Head of caudate nucleus (tissue), 42 donors: ENCODE measurements around the gene WNT9A.
A peak's percentile ranks its signal among the peaks of the same experiment; 100 is the strongest.
"Not testable (repeated sequence)": the region's sequence is repeated elsewhere in the genome, so short reads cannot be mapped to it uniquely, and the experiment has no call there.

ENCODE experiments used
- DNase-seq, 42 donors: peaks; one replicate each; pipeline versions ENCODE4 v3.0.0 to v3.0.0-alpha.2; 2020 to 2021; ENCODE audit warnings: mixed read lengths in 7 of 42
- intact Hi-C: fragments of 100-400 bp; cut with DNase I; formaldehyde crosslinking; loops from one replicate; pipeline ENCODE4 v1.15.0; 2022

Gene WNT9A

GRCh38 chr1:227917081-227917950, 30.4 kb downstream of the WNT9A start:
- DNase-seq: peak in 41 of 42 donors; percentile 10 to 85 (median 64)
- intact Hi-C loops: no loop called here

DNA sequence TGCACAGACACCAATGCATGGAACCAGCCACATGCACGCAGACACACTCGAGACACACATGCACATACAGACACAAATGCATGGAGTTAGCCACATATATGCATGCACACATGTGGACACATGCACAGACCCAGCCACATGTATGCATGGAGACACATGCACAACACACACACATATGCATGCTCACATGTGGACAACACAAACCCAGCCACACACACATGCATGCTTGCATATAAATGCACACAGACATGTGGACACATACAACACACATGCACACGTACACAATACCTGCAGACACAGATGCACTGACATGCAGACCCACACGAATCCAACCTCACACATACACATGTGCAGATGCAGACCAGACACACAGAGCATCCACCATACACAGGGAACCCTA, 31.1 kb downstream of the WNT9A start:
- intact Hi-C loops: no loop called here
- no peak for DNase-seq

GRCh38 chr1:227915564-227916553, 31.9 kb downstream of the WNT9A start:
- intact Hi-C loops: no loop called here
- no peak for DNase-seq

DNA sequence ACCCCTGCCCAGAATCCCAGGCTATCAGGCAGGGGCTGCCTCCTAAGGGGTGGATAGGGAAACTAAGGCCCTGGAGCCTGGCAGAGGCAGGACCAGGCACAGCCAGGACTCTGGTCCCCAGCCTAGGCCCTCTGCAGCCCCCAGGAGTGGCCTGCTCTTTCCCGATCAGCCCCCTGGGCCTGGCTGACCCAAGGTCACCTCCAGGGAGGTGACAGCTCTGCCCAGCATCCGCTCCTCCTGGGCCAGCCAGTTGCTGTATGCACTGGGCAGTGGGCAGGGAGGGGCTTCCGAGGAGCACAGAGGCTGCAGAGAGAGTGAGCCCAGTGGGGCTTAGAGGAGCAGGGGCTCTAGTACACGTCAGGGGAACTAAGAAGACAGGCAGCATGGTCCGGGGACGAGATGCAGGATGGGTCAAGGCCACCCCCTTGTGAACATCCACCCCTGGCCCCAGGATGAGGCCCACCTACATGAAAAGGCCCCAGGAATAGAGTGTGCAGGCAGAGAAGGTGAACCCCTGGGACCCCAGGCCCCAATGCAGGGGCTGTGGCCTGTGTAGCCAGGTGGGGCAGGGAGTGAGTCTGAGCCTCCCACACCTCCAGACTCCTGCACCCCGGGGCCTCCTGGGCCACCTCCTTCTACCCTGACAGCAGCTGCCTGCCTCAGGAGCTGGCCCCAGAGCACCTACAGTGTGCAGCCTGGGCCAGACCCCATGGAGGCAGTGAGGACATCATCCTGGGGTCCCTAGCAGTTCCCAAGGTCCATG, 32.8 kb downstream of the WNT9A start:
- no peak for DNase-seq
- intact Hi-C loops: no loop called here

GRCh38 chr1:227913764-227914721, 33.7 kb downstream of the WNT9A start:
- DNase-seq: no peak
- intact Hi-C loops: no loop called here

DNA sequence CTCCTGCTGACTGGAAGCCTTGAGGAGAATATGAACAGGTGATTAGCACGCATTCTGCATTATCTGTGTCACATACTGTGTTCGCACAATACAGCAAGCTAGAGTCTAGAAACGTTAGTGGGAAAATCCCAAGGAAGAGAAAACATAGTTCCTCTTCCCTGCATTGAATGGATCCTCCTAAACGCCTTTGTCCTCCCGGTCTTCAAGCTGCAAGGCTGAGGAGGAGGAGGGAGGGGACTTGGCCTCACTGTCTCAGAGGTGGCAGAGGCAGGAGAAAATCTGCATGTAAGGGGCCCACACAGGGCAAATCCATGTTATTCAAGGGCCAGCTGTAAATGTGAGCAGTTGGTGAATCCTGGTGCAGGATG, 34.4 kb downstream of the WNT9A start:
- no peak for DNase-seq
- intact Hi-C loops: no loop called here

DNA sequence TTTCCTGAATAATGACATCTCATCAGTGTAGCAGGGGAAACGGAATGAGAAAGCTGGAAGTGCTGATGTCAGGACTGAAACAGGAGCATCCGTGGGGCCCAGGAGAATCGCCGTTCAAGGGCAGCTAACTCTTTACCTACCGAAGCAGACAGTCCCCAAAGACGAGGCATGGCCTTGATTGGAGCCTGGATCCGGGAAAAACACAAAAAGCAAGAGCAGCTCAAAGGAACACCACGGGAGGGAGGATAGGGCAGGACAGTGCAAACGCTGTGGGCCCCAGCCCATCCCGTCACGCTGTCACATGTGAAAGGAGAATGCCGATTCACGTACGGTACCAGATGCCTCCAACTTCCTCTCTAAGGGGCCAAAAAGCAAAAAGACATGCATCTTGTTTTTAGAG, 34.9 kb downstream of the WNT9A start:
- no peak for DNase-seq
- intact Hi-C loops: no loop called here

GRCh38 chr1:227911376-227911775, 36.4 kb downstream of the WNT9A start:
- DNase-seq: no peak
- intact Hi-C loops: no loop called here

DNA sequence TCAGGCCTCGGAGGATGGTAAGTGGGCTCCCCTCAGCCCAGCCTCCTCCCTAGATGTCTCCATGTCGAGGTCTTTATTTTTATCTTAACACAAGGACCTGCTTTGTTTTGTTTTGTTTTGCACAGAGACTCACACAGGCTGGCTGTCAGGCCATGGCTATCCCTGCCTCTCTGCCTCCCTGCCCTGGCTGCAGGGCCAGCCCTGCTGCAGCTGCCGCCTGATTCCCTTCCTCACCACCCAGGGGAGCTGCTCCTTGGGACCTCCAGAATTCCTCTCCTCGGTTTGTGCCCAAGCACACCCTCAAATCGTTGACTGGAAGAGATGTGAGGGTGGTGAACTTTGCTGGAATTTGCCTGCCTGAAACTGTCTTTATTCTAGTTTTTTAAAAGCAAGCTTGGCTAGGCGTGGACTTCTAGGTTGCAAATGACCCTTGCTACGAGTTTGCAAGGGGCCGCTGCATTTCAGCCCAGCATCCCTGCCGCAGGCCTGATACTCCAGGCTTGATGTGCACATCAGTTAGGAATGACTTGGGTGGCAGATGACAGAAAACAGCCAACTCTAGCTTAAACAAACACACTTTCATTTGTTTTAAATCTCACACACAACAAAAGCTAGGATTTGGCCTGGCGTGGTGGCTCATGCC, 37.1 kb downstream of the WNT9A start:
- peak in 9 of 42 donors; percentile 27 to 63 (median 41) for DNase-seq
- intact Hi-C loops: no loop called here

DNA sequence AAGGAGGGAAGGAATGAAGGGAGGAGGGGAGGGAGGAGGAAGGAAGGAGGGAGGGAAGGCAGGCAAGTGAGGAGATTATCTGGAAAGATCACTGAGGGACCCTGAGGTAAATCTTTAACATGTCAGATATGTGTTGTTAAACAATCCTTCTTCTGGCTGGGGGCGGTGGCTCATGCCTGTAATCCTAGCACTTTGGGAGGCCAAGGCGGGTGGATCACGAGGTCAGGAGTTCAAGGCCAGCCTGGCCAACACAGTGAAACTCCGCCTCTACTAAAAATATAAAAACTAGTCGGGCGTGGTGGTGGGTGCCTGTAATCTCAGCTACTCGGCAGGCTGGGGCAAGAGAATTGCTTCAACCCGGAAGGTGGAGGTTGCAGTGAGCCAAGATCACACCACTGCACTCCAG, 37.8 kb downstream of the WNT9A start:
- DNase-seq, intact Hi-C loops: not testable (repeated sequence)

DNA sequence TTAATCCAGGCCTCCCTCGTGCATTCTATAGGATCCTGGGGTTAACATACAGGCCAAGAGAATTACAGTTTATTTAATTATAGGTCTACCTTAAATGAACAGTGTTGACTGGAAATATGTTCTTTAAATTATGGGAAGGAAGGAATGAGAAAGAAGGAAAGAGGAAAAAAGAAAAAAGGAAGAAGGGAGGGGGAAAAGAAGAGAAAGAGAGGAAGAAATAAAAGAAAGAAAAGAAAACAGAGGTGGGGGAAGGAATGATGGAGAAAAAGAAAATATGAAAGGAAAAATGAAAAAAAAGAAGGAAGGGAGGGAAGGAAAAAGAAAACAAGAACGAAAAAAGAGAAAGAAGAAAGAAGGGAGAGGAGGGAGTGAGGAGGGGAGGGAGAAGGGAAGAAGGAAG, 38.5 kb downstream of the WNT9A start:
- no peak for DNase-seq
- intact Hi-C loops: no loop called here

- intact Hi-C loops: no loop called here
- DNase-seq: no peak
These were observed 39.4 kb downstream of the WNT9A start for GRCh38 chr1:227908359-227908758.

- intact Hi-C loops: no loop called here
- DNase-seq: no peak
These were observed 40.2 kb downstream of the WNT9A start for GRCh38 chr1:227907439-227908015.

GRCh38 chr1:227906550-227907071, 41.1 kb downstream of the WNT9A start:
- no peak for DNase-seq
- intact Hi-C loops: no loop called here

DNA sequence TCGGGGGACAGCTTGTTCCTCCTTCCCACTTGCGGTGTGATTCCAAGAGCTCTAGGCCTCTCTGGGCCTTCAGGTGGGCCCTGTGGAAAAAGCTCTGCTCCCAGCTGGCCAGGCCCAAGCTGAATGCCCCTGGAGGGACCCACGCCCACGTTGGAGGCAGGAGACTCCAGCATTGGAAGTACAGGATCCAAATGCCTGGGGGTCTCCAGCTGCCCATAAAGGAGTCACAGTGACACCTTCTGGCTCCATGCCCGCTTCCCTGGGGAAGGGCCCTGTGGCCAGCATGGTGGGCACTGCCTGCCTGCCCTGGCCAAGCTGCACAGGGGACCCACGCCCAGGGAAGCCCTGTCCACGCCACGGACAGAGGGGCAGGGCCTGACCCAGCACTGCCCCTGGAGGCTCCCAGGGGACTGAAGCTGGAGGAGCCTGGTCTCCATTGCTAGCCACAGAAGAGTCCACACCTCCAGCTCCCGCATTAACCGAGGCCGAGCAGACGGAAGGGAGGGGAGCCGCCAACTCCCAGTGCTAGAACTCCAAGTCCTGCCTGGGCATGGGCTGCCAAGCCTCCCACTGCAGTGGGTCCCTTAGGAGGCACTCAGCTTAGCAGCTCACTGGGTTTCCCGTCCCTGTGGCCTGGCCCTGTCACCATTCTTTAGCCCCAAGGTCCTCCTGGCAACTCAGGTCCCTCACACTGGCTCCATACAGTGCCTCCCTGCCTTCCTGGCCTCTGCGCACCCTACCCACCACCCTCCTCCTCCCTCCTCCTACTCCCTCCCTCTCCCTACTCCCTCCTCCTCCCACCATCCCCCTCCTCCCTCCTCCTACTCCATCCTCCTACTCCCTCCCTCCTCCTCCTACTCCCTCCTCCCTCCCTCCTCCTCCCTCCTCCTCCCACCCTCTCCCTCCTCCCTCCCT, 41.9 kb downstream of the WNT9A start:
- intact Hi-C loops: no loop called here
- no peak for DNase-seq
